IMR-90 (cell line): ENCODE results near the gene ACY1. TPM values are rescaled to one million over a fixed set of nuclear protein-coding genes. Genes with fewer than 3 reads are reported as not detected.

Experiments used
- ATAC-seq: fragments of 200-7000 bp; cut with Tn5 transposase; 2 replicates; pipeline ENCODE4 v1.9.1; 2020; ENCODE audit warnings: low read depth, mild to moderate bottlenecking, moderate library complexity
- BruUV-seq: library from RNA; stranded (reverse); fragments of 400-500 nt; replicated peaks from 2 replicates; lab custom pipeline; 2021; lab: Mats Ljungman, UMichigan
- CTCF ChIA-PET: fragments of 300-600 bp; formaldehyde crosslinking; extraction: SDS; loops from one replicate; lab custom pipeline; 2021; ENCODE audit warnings: antibody characterized with exemption; lab: Yijun Ruan, JAX
- POLR2A ChIA-PET: fragments of 300-600 bp; sonication (Branson Sonifier 250); formaldehyde crosslinking; loops from one replicate; lab custom pipeline; 2022; ENCODE audit warnings: antibody characterized with exemption; ENCODE audit not compliant: unreplicated experiment; lab: Charles Lee
- DNase-seq: peaks from one replicate; pipeline ENCODE4 v3.0.0; 2013
- H2AFZ ChIP-seq: replicated peaks from 2 replicates; pipeline ENCODE3; 2013; ENCODE audit warnings: low read length, mild to moderate bottlenecking; ENCODE audit not compliant: poor library complexity
- H2AK5ac ChIP-seq: 2 replicates; pipeline ENCODE4 v1.6.1; 2013; ENCODE audit warnings: low read depth, low read length, inconsistent platforms
- H2AK9ac ChIP-seq: replicated peaks from 2 replicates; pipeline ENCODE3; 2013; ENCODE audit warnings: mild to moderate bottlenecking, low read depth, low read length, moderate library complexity; ENCODE audit not compliant: poor library complexity
- H2BK120ac ChIP-seq: 2 replicates; pipeline ENCODE4 v1.6.1; 2013; ENCODE audit warnings: low read depth, low read length, inconsistent platforms
- H2BK15ac ChIP-seq: 3 replicates; pipeline ENCODE4 v1.6.1; 2013; ENCODE audit warnings: low read depth, low read length, inconsistent platforms
- H2BK20ac ChIP-seq: 2 replicates; pipeline ENCODE4 v1.6.1; 2013; ENCODE audit warnings: low read depth, mild to moderate bottlenecking, inconsistent platforms, low read length, moderate library complexity
- H2BK5ac ChIP-seq: 2 replicates; pipeline ENCODE4 v1.6.1; 2013; ENCODE audit warnings: mild to moderate bottlenecking, low read depth, low read length, inconsistent platforms; ENCODE audit not compliant: poor library complexity, severe bottlenecking
- H3K14ac ChIP-seq: replicated peaks from 2 replicates; pipeline ENCODE4 v1.6.1; 2013; ENCODE audit warnings: low read depth, low read length, inconsistent platforms
- H3K18ac ChIP-seq: 2 replicates; pipeline ENCODE4 v1.6.1; 2013; ENCODE audit warnings: low read depth, low read length, control low read depth
- H3K23ac ChIP-seq: 2 replicates; pipeline ENCODE4 v1.6.1; 2013; ENCODE audit warnings: low read depth, low read length, inconsistent platforms
- H3K27ac ChIP-seq: 2 replicates; pipeline ENCODE4 v1.5.1; 2013; ENCODE audit warnings: mild to moderate bottlenecking, control low read depth, low read length; ENCODE audit not compliant: insufficient read depth
- H3K27me3 ChIP-seq: 2 replicates; pipeline ENCODE4 v1.6.1; 2013; ENCODE audit warnings: low read length; ENCODE audit not compliant: control insufficient read depth, insufficient read depth
- H3K36me3 ChIP-seq: 2 replicates; pipeline ENCODE4 v1.6.1; 2013; ENCODE audit warnings: low read length, mixed read lengths; ENCODE audit not compliant: control insufficient read depth, insufficient read depth
- H3K4ac ChIP-seq: 2 replicates; pipeline ENCODE4 v1.6.1; 2013; ENCODE audit warnings: low read depth, low read length, inconsistent platforms
- H3K4me1 ChIP-seq: 2 replicates; pipeline ENCODE4 v1.6.1; 2013; ENCODE audit warnings: low read length, mixed read lengths; ENCODE audit not compliant: control insufficient read depth, insufficient read depth
- H3K4me2 ChIP-seq: 2 replicates; pipeline ENCODE4 v1.6.1; 2013; ENCODE audit warnings: low read depth, mild to moderate bottlenecking, control low read depth, low read length, moderate library complexity
- H3K4me3 ChIP-seq: 2 replicates; pipeline ENCODE4 v1.5.1; 2013; ENCODE audit warnings: low read depth, mild to moderate bottlenecking, control low read depth, low read length, moderate library complexity; ENCODE audit not compliant: insufficient read depth
- H3K56ac ChIP-seq: 2 replicates; pipeline ENCODE4 v1.6.1; 2013; ENCODE audit warnings: low read length, inconsistent platforms; ENCODE audit not compliant: insufficient read depth; ENCODE audit errors: extremely low read depth
- H3K79me1 ChIP-seq, 2 experiments: 2 replicates each; pipeline ENCODE4 v1.6.1; 2013; ENCODE audit warnings: low read length in 2 of 2, inconsistent platforms in 1 of 2, low read depth in 1 of 2
- H3K9ac ChIP-seq: 2 replicates; pipeline ENCODE4 v1.6.1; 2013; ENCODE audit warnings: low read depth, low read length, control low read depth
- H3K9me1 ChIP-seq: 2 replicates; pipeline ENCODE4 v1.6.1; 2013; ENCODE audit warnings: low read length, inconsistent platforms; ENCODE audit not compliant: insufficient read depth
- H3K9me3 ChIP-seq: 2 replicates; pipeline ENCODE4 v1.6.1; 2013; ENCODE audit warnings: low read length; ENCODE audit not compliant: control insufficient read depth, insufficient read depth
- H4K20me1 ChIP-seq: 2 replicates; pipeline ENCODE4 v1.6.1; 2013; ENCODE audit warnings: low read length, inconsistent platforms; ENCODE audit not compliant: insufficient read depth
- H4K5ac ChIP-seq: 2 replicates; pipeline ENCODE4 v1.6.1; 2013; ENCODE audit warnings: mild to moderate bottlenecking, low read depth, low read length, control low read depth
- H4K8ac ChIP-seq, 2 experiments: 2 replicates each; pipeline ENCODE4 v1.6.1; 2013; ENCODE audit warnings: low read depth in 2 of 2, low read length in 2 of 2, control low read depth in 1 of 2, inconsistent platforms in 1 of 2
- H4K91ac ChIP-seq: 2 replicates; pipeline ENCODE4 v1.6.1; 2013; ENCODE audit warnings: low read depth, low read length, inconsistent platforms; ENCODE audit not compliant: insufficient read depth
- BHLHE40 ChIP-seq: fragments of 150-350 bp; IDR thresholded peaks from 2 replicates; pipeline ENCODE4 v1.6.1; 2016; ENCODE audit warnings: mild to moderate bottlenecking, low read depth, low read length
- CEBPB ChIP-seq: IDR thresholded peaks from 2 replicates; pipeline ENCODE4 v1.6.1; 2012; ENCODE audit warnings: low read depth, low read length, improper control_type of control experiment
- CHD1 ChIP-seq: IDR thresholded peaks from 2 replicates; pipeline ENCODE4 v1.6.1; 2012; ENCODE audit warnings: low read depth, low read length, improper control_type of control experiment
- ELK1 ChIP-seq: fragments of 150-350 bp; IDR thresholded peaks from 2 replicates; pipeline ENCODE4 v1.6.1; 2016; ENCODE audit warnings: low read depth, mild to moderate bottlenecking, low read length, moderate library complexity, borderline replicate concordance
- FOS ChIP-seq: fragments of 150-350 bp; IDR thresholded peaks from 2 replicates; pipeline ENCODE4 v1.6.1; 2016; ENCODE audit warnings: low read depth, low read length
- MAFK ChIP-seq: IDR thresholded peaks from 2 replicates; pipeline ENCODE4 v1.6.1; 2012; ENCODE audit warnings: low read depth, low read length, improper control_type of control experiment
- MAZ ChIP-seq: IDR thresholded peaks from 2 replicates; pipeline ENCODE4 v1.6.1; 2012; ENCODE audit warnings: low read depth, mild to moderate bottlenecking, low read length, improper control_type of control experiment, moderate library complexity, borderline replicate concordance
- MXI1 ChIP-seq: IDR thresholded peaks from 2 replicates; pipeline ENCODE4 v1.6.1; 2012; ENCODE audit warnings: low read depth, mild to moderate bottlenecking, low read length, moderate library complexity, borderline replicate concordance
- NFE2L2 ChIP-seq: fragments of 150-350 bp; IDR thresholded peaks from 2 replicates; pipeline ENCODE4 v1.6.1; 2016; ENCODE audit warnings: low read depth, mild to moderate bottlenecking, low read length
- POLR2A ChIP-seq: IDR thresholded peaks from 2 replicates; pipeline ENCODE4 v1.6.1; 2012; ENCODE audit warnings: mild to moderate bottlenecking, low read depth, low read length
- RAD21 ChIP-seq: IDR thresholded peaks from 2 replicates; pipeline ENCODE4 v1.6.1; 2012; ENCODE audit warnings: low read length, improper control_type of control experiment
- RCOR1 ChIP-seq: IDR thresholded peaks from 2 replicates; pipeline ENCODE4 v1.6.1; 2012; ENCODE audit warnings: mild to moderate bottlenecking, low read length, improper control_type of control experiment; ENCODE audit not compliant: insufficient replicate concordance
- RFX5 ChIP-seq: IDR thresholded peaks from 2 replicates; pipeline ENCODE4 v1.8.0; 2012; ENCODE audit warnings: low read depth, mild to moderate bottlenecking, low read length, moderate library complexity
- SMC3 ChIP-seq: fragments of 150-350 bp; IDR thresholded peaks from 2 replicates; pipeline ENCODE4 v1.6.1; 2016; ENCODE audit warnings: low read depth, mild to moderate bottlenecking, antibody characterized with exemption, low read length, moderate library complexity
- USF2 ChIP-seq: fragments of 150-350 bp; IDR thresholded peaks from 2 replicates; pipeline ENCODE4 v1.6.1; 2017; ENCODE audit warnings: mild to moderate bottlenecking, antibody characterized with exemption, low read length, low read depth
- WGBS, 2 experiments: methylation state at CpG; one replicate each; pipeline versions ENCODE4 v1.1.5 to v1.1.7; 2013; ENCODE audit warnings: missing lambda C conversion rate in 2 of 2; ENCODE audit not compliant: insufficient read length in 1 of 2; ENCODE audit errors: extremely low coverage in 2 of 2; 5-methylcytosine and 5-hydroxymethylcytosine counted together
- dilution Hi-C: fragments of 300-500 bp; cut with HindIII; formaldehyde crosslinking; loops from one replicate; pipeline ENCODE4 v1.14.3; 2018; ENCODE audit warnings: low sequenced_read_pairs; ENCODE audit not compliant: unreplicated experiment
- in situ Hi-C: fragments of 300-500 bp; cut with MboI; formaldehyde crosslinking; loops from 3 replicates; pipeline ENCODE4 v1.14.3; 2019; ENCODE audit warnings: low sequenced_read_pairs, inconsistent platforms, mixed read lengths
- intact Hi-C: fragments of 100-400 bp; cut with micrococcal nuclease; formaldehyde crosslinking; loops from 2 replicates; pipeline ENCODE4 v1.10.0; 2022
- polyA plus RNA-seq, 3 experiments: library from polyadenylated mRNA; depleted of rRNA; stranded (reverse); fragments of >200 nt; gene quantifications; 2 replicates each; pipeline ENCODE4 v1.2.3, GENCODE V29; 2012; ENCODE audit warnings: low replicate concordance in 1 of 3
- total RNA-seq: library from RNA; depleted of rRNA; stranded (reverse); fragments of >200 nt; gene quantifications from 2 replicates; pipeline ENCODE4 v1.2.3, GENCODE V29; 2012

ACY1 gene
- total and polyA plus RNA-seq, 2 of the 4 experiments (the other 2 are of a cell fraction), result 22.0 to 47.1 TPM

DNA sequence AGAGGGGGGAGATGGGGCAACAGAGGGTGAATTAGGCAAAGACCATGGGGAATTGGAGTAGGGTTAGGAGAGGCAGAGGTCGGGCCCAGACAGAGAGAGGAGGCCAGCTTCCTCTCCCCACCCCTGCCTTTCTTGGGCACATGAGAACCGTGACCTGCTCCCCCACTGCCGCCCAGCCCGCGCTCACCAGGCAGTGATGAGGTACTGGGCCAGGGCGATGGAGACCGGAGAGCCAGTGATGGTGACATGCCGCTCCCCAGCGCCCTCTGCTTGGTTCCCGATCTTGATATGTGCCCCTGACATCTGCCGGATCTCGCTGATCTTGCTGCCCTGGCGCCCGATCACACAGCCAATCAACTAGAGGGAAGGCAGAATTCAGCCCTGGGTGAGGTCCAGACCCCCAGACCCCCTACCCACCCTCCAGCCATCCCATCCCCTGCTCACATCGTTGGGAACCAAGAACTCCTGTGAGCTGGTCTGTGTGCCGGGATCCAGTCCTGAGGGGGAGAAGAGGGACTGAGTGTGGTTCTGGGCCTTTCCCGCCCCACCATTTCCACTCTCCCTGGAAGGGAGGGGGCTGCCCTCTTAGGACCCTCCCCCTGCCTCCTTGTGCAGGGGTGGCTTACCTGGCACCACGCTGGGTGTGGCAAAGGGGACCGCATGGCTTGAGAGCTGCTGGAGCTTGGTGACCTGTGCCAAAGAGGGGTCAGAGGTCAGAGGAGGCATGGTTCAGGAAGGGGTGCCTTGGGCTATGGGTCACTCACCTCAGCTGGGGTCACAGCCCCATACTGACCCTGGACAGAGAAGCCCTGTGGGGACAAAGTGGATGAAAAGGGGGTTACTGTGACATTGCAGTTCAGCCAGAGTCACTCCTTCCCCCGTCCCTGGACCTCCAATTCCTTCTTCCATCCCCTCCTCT lies 24.5 kb upstream of the ACY1 start:
- peaks cover 20% of the 10 kb centered on the region; the same call in 1 of the 2 replicates for H4K20me1 ChIP-seq
- H3K4me2 ChIP-seq, result no peak overlapping the region
- no peak overlapping the region for H2BK5ac ChIP-seq
- H3K9ac ChIP-seq, result no peak overlapping the region
- dilution Hi-C loops, result no loop called here
- ChIA-PET POLR2A (no interaction called here), CTCF (no interaction called here)
- H3K23ac ChIP-seq, result no peak overlapping the region
- H2AK9ac ChIP-seq, result peak overlapping the region; percentile 19
- no peak for ATAC-seq
- H3K4ac ChIP-seq, result no peak overlapping the region
- no peak overlapping the region for H2AFZ ChIP-seq
- H3K27me3 ChIP-seq, result no peaks in the 10 kb centered on the region
- no peak overlapping the region for H4K8ac ChIP-seq
- no peak overlapping the region for H3K56ac ChIP-seq
- peaks cover 32% of the 10 kb centered on the region for H3K36me3 ChIP-seq
- H2BK15ac ChIP-seq, result no peak overlapping the region
- no TSS peak for BruUV-seq
- no peak overlapping the region for H3K4me3 ChIP-seq
- in situ Hi-C loops, result loop anchor here (25.0 kb wide), 1 partner anchor 1622 kb away; the partner anchor contains the start of genes RASSF1, TUSC2 and ZMYND10
- no peak overlapping the region for H4K91ac ChIP-seq
- no peak overlapping the region for H3K27ac ChIP-seq
- H3K9me1 ChIP-seq, result peaks cover 2% of the 10 kb centered on the region; the same call in 1 of the 2 replicates
- no peak overlapping the region for H4K5ac ChIP-seq
- no peak overlapping the region for H2AK5ac ChIP-seq
- DNase-seq, result no peak
- H3K14ac ChIP-seq, result no peak overlapping the region
- H2BK120ac ChIP-seq, result no peak overlapping the region
- H3K4me1 ChIP-seq, result peaks cover 4% of the 10 kb centered on the region
- no peak overlapping the region for H2BK20ac ChIP-seq
- no peaks in the 10 kb centered on the region for H3K9me3 ChIP-seq
- 95% methylated on average over 11 of the region's 20 CpGs; no CpG with 5 or more reads in 1 of the 2 experiments for WGBS, 2 experiments
- no peak overlapping the region for H3K18ac ChIP-seq
- peaks cover 8 to 24% of the 10 kb centered on the region in 2 experiments for H3K79me1 ChIP-seq
- intact Hi-C loops, result no loop called here
- TF ChIP-seq ELK1, result no peak
- TF ChIP-seq USF2, result no peak
- TF ChIP-seq MAFK, result no peak
- TF ChIP-seq BHLHE40, result no peak
- no peak for TF ChIP-seq MXI1
- no peak for TF ChIP-seq SMC3
- no peak for TF ChIP-seq RAD21
- no peak for TF ChIP-seq RCOR1
- TF ChIP-seq MAZ, result no peak
- no peak for TF ChIP-seq RFX5
- no peak for TF ChIP-seq CEBPB
- TF ChIP-seq FOS, result no peak
- no peak for TF ChIP-seq POLR2A
- TF ChIP-seq NFE2L2, result no peak
- TF ChIP-seq CHD1, result no peak
